HepG2 (cell line): ENCODE data around the gene COBLL1. TPM values are rescaled to one million over a fixed set of nuclear protein-coding genes. Genes with fewer than 3 reads are reported as not detected.
A peak's percentile ranks its signal among the peaks of the same experiment; 100 is the strongest.

Experiments
- FOSL1 ChIP-seq: sonication (generic); formaldehyde crosslinking; IDR thresholded peaks from 2 replicates; pipeline ENCODE4 v1.9.0; 2021; ENCODE audit warnings: missing genetic modification reagents, borderline replicate concordance
- MLLT10 ChIP-seq: sonication (generic); formaldehyde crosslinking; IDR thresholded peaks from 2 replicates; pipeline ENCODE4 v1.4.0; 2020; ENCODE audit warnings: missing genetic modification reagents
- NFKBIZ ChIP-seq: IDR thresholded peaks from 2 replicates; pipeline ENCODE4 v1.6.1; 2018; ENCODE audit warnings: missing genetic modification reagents, missing compliant biosample characterization
- NR2F1 ChIP-seq, 2 experiments: fragments of 450-650 bp in 1 of 2; formaldehyde crosslinking in 1 of 2; IDR thresholded peaks; 2 replicates each; pipeline versions ENCODE4 v1.5.0 to v1.6.1; 2016 to 2020; ENCODE audit warnings: mild to moderate bottlenecking in 1 of 2, missing compliant biosample characterization in 1 of 2, missing genetic modification reagents in 1 of 2, moderate library complexity in 1 of 2
- POGZ ChIP-seq: sonication (generic); formaldehyde crosslinking; IDR thresholded peaks from 2 replicates; pipeline ENCODE4 v1.4.0; 2020; ENCODE audit warnings: mild to moderate bottlenecking, missing genetic modification reagents
- SKI ChIP-seq: fragments of 450-650 bp; IDR thresholded peaks from one replicate; pipeline ENCODE4 v1.6.1; 2018; ENCODE audit warnings: mild to moderate bottlenecking; ENCODE audit not compliant: partially characterized antibody
- ZFP37 ChIP-seq: sonication (generic); formaldehyde crosslinking; IDR thresholded peaks from 2 replicates; pipeline ENCODE4 v1.4.0; 2020; ENCODE audit warnings: missing genetic modification reagents, borderline replicate concordance
- ZGPAT ChIP-seq: IDR thresholded peaks from 2 replicates; pipeline ENCODE4 v1.6.1; 2016; ENCODE audit warnings: mild to moderate bottlenecking
- ZNF282 ChIP-seq: fragments of 450-650 bp; IDR thresholded peaks from 2 replicates; pipeline ENCODE4 v1.6.1; 2018; ENCODE audit not compliant: partially characterized antibody
- ZNF335 ChIP-seq: sonication (generic); formaldehyde crosslinking; IDR thresholded peaks from 2 replicates; pipeline ENCODE4 v1.4.0; 2020; ENCODE audit warnings: missing genetic modification reagents
- ZNF597 ChIP-seq: sonication (generic); formaldehyde crosslinking; IDR thresholded peaks from 2 replicates; pipeline ENCODE4 v1.5.0; 2020; ENCODE audit warnings: missing genetic modification reagents
- ZNF713 ChIP-seq: sonication (generic); formaldehyde crosslinking; IDR thresholded peaks from 2 replicates; pipeline ENCODE4 v1.4.0; 2020; ENCODE audit warnings: mild to moderate bottlenecking, missing genetic modification reagents
- polyA plus RNA-seq, 8 experiments: library from polyadenylated mRNA; depleted of rRNA in 3 of 8; stranded (reverse) in 7 of 8; unstranded in 1 of 8; fragments of >200 nt; fragmentation: Illumina TruSeq in 4 of 8; extraction: Trizol in 4 of 8; gene quantifications; 2 replicates each; pipeline versions ENCODE4 v1.2.1 to v1.2.3, GENCODE V29; 2011 to 2016; ENCODE audit warnings: low read depth in 4 of 8, missing spikeins in 1 of 8, mixed read lengths in 1 of 8; ENCODE audit not compliant: insufficient read depth in 1 of 8
- total RNA-seq, 5 experiments: library from RNA; depleted of rRNA; stranded (reverse); fragments of >200 nt; fragmentation: Illumina TruSeq; extraction: Trizol; gene quantifications; 2 replicates each; pipeline ENCODE4 v1.2.3, GENCODE V29; 2016; ENCODE audit warnings: low read depth in 1 of 5
- TF ChIP-seq, protein P1 (sequence below): sonication (generic); formaldehyde crosslinking; IDR thresholded peaks from 2 replicates; pipeline ENCODE4 v1.9.0; 2021; ENCODE audit warnings: missing genetic modification reagents, borderline replicate concordance
- TF ChIP-seq, protein P2 (sequence below): sonication (generic); formaldehyde crosslinking; IDR thresholded peaks from 2 replicates; pipeline ENCODE4 v1.4.0; 2020; ENCODE audit warnings: missing genetic modification reagents; ENCODE audit errors: not compliant biosample characterization

The COBLL1 gene
- total and polyA plus RNA-seq, 2 of the 13 experiments (the other 11 are each of a cell fraction or from before 2014, with no cell fraction given), result 32.6 to 86.8 TPM

DNA sequence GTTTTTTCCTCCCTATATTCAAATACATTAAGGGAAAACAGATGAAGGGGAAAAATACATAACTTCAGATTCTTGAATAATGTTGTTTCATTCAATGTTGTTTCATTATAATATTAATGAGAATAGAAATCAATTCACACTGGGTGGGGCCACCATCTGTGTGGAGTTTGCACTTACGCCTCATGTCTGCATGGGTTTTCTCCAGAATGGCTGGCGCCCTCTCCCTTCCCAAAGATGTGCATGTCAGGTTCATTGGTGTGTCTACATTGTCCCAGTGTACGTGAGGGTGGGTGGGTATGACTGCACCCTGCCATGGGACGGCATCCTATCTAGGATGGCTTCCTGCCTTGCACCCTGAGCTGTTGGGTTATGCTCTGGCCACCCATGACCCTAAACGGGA is 51.7 kb downstream of the COBLL1 start (continued):
- TF ChIP-seq ZNF335 (CRISPR knock-in tag) (no peak), ZFP37 (no peak), ZNF597 (CRISPR knock-in tag) (no peak), ZNF713 (CRISPR knock-in tag) (no peak), ZGPAT (CRISPR knock-in tag) (no peak), FOSL1 (CRISPR knock-in tag) (no peak), ZNF282 (no peak), NR2F1 (CRISPR knock-in tag; IDR thresholded peaks at IDR 0.05) (no peak), NFKBIZ (CRISPR knock-in tag) (no peak), MLLT10 (CRISPR knock-in tag) (no peak), POGZ (CRISPR knock-in tag) (0 out of 2 replicates have a peak, but pooled peaks have one; percentile 32), SKI (no peak)
- TF ChIP-seq, protein P1, sequence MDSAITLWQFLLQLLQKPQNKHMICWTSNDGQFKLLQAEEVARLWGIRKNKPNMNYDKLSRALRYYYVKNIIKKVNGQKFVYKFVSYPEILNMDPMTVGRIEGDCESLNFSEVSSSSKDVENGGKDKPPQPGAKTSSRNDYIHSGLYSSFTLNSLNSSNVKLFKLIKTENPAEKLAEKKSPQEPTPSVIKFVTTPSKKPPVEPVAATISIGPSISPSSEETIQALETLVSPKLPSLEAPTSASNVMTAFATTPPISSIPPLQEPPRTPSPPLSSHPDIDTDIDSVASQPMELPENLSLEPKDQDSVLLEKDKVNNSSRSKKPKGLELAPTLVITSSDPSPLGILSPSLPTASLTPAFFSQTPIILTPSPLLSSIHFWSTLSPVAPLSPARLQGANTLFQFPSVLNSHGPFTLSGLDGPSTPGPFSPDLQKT, result no peak
- TF ChIP-seq, protein P2, sequence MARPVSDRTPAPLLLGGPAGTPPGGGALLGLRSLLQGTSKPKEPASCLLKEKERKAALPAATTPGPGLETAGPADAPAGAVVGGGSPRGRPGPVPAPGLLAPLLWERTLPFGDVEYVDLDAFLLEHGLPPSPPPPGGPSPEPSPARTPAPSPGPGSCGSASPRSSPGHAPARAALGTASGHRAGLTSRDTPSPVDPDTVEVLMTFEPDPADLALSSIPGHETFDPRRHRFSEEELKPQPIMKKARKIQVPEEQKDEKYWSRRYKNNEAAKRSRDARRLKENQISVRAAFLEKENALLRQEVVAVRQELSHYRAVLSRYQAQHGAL, result no peak
